GM12801 (cell line): ENCODE results near the gene C9orf152.

Source experiments
- CTCF ChIP-seq: IDR thresholded peaks from one replicate; pipeline ENCODE4 v1.5.1; 2011; ENCODE audit warnings: control low read depth; ENCODE audit not compliant: insufficient read length; ENCODE audit errors: extremely low read depth

The C9orf152 gene

GRCh38 chr9:110157823-110158664 lies 49.9 kb downstream of the C9orf152 start:
- no peak for TF ChIP-seq CTCF

GRCh38 chr9:110156902-110157301 lies 51.1 kb downstream of the C9orf152 start:
- TF ChIP-seq CTCF = no peak

- TF ChIP-seq CTCF = no peak
These were observed 51.5 kb downstream of the C9orf152 start for GRCh38 chr9:110156416-110156815.

- TF ChIP-seq CTCF = no peak
These were observed 52.2 kb downstream of the C9orf152 start for GRCh38 chr9:110155751-110156150.

- no peak for TF ChIP-seq CTCF
These were observed 54.5 kb downstream of the C9orf152 start for GRCh38 chr9:110153431-110153830.

- no peak for TF ChIP-seq CTCF
These were observed 55.1 kb downstream of the C9orf152 start for GRCh38 chr9:110152704-110153374.
